SK-N-MC (cell line): ENCODE results near the gene GDPD3.

ENCODE experiments used
- EZH2 ChIP-seq: fragments of 200-600 bp; sonication (generic); IDR thresholded peaks from one replicate; pipeline ENCODE4 v1.6.1; 2017; ENCODE audit warnings: antibody characterized with exemption
- POLR2AphosphoS5 ChIP-seq: IDR thresholded peaks from 2 replicates; pipeline ENCODE4 v1.6.1; 2012; ENCODE audit warnings: mild to moderate bottlenecking, low read depth, low read length, borderline replicate concordance

- TF ChIP-seq EZH2: no peak
- no peak for TF ChIP-seq POLR2AphosphoS5
These were observed 25.0 kb downstream of the GDPD3 start for GRCh38 chr16:30088237-30088831.
